ENCODE results near the gene URGCP.

GRCh38 chr7:43929529-43930457 lies 23.4 kb upstream of the URGCP start:
- TF ChIP-seq POLR2A (IDR thresholded peaks at IDR 0.05; ENCODE audit: low read depth, low read length) (no peak), CTCF (conservative IDR thresholded peaks at IDR 0.05; ENCODE audit: low read depth, low read length) (no peak), RAD21 (IDR thresholded peaks at IDR 0.05; ENCODE audit: low read length) (no peak), SMC3 (IDR thresholded peaks at IDR 0.05; ENCODE audit: low read depth, low read length) (no peak), BHLHE40 (IDR thresholded peaks at IDR 0.05; ENCODE audit: low read depth, low read length) (no peak)
